SJSA1 (cell line): ENCODE results near the gene ZNF385A. TPM values are rescaled to one million over a fixed set of nuclear protein-coding genes. Genes with fewer than 3 reads are reported as not detected.
A peak's percentile ranks its signal among the peaks of the same experiment; 100 is the strongest.

Source experiments
- DNase-seq, 2 experiments: peaks; one replicate each; pipeline ENCODE4 v3.0.0-alpha.2; 2015 to 2020; ENCODE audit warnings: low spot score in 2 of 2, low read depth in 1 of 2
- H3K27ac ChIP-seq: fragments of 250-450 bp; sonication (Bioruptor Pico); 2 replicates; pipeline ENCODE4 v1.5.1; 2020; ENCODE audit warnings: mild to moderate bottlenecking, moderate library complexity
- H3K27me3 ChIP-seq: fragments of 250-450 bp; sonication (Bioruptor Pico); replicated peaks from 2 replicates; pipeline ENCODE4 v1.5.1; 2020; ENCODE audit warnings: mild to moderate bottlenecking, moderate library complexity
- H3K36me3 ChIP-seq: fragments of 250-450 bp; sonication (Bioruptor Pico); 2 replicates; pipeline ENCODE4 v1.5.1; 2020; ENCODE audit warnings: mild to moderate bottlenecking
- H3K4me1 ChIP-seq: fragments of 250-450 bp; sonication (Bioruptor Pico); replicated peaks from 2 replicates; pipeline ENCODE4 v1.6.1; 2021; ENCODE audit warnings: mild to moderate bottlenecking
- H3K4me3 ChIP-seq: fragments of 250-450 bp; sonication (Bioruptor Pico); 2 replicates; pipeline ENCODE4 v1.5.1; 2020; ENCODE audit warnings: mild to moderate bottlenecking
- H3K9me3 ChIP-seq: fragments of 250-450 bp; sonication (Bioruptor Pico); replicated peaks from 2 replicates; pipeline ENCODE4 v1.5.1; 2020; ENCODE audit warnings: mild to moderate bottlenecking
- total RNA-seq: library from RNA; depleted of rRNA; stranded (reverse); fragments of >200 nt; shearing (Covaris generic); gene quantifications from 2 replicates; pipeline ENCODE4 v1.2.3, GENCODE V29; 2014

Gene ZNF385A
- total RNA-seq, 1 experiment from 2014 or later: 0.42 TPM

DNA sequence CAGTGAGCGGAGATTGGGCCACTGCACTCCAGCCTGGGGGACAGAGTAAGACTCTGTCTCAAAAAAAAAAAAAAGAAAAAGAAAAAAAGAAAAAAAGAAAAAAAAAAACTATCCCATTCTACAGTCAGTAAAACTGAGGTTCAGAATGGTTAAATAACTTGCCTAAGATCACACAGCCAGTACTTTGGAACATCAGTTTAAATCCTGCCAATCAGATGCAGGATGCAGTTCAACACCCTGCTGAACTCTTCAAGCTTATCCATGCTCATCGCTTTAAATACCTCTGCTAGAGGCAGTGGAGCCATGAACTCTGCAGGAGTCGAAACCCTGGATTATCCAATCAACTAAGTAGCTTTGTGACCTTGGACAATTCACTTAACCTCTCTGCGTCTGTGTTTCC, 3.4 kb downstream of the ZNF385A start:
- H3K4me3 ChIP-seq: no peak overlapping the region
- DNase-seq: no peak
- peaks cover 20% of the 10 kb centered on the region for H3K4me1 ChIP-seq
- no peaks in the 10 kb centered on the region for H3K36me3 ChIP-seq
- no peaks in the 10 kb centered on the region for H3K27me3 ChIP-seq
- no peaks in the 10 kb centered on the region for H3K9me3 ChIP-seq
- H3K27ac ChIP-seq: no peak overlapping the region

GRCh38 chr12:54379398-54380201, 4.9 kb downstream of the ZNF385A start:
- H3K9me3 ChIP-seq: no peaks in the 10 kb centered on the region
- peak overlapping the region; percentile 40 for H3K4me3 ChIP-seq
- no peaks in the 10 kb centered on the region for H3K36me3 ChIP-seq
- peak; percentile 74 to 93 for DNase-seq
- peaks cover 26% of the 10 kb centered on the region for H3K4me1 ChIP-seq
- H3K27me3 ChIP-seq: no peaks in the 10 kb centered on the region
- H3K27ac ChIP-seq: no peak overlapping the region

GRCh38 chr12:54378796-54379397, 5.6 kb downstream of the ZNF385A start:
- no peaks in the 10 kb centered on the region for H3K36me3 ChIP-seq
- peaks cover 27% of the 10 kb centered on the region for H3K4me1 ChIP-seq
- H3K27ac ChIP-seq: no peak overlapping the region
- H3K9me3 ChIP-seq: no peaks in the 10 kb centered on the region
- peak in 1 of 2 experiments; percentile 66 for DNase-seq
- peak overlapping the region; percentile 40 for H3K4me3 ChIP-seq
- no peaks in the 10 kb centered on the region for H3K27me3 ChIP-seq

DNA sequence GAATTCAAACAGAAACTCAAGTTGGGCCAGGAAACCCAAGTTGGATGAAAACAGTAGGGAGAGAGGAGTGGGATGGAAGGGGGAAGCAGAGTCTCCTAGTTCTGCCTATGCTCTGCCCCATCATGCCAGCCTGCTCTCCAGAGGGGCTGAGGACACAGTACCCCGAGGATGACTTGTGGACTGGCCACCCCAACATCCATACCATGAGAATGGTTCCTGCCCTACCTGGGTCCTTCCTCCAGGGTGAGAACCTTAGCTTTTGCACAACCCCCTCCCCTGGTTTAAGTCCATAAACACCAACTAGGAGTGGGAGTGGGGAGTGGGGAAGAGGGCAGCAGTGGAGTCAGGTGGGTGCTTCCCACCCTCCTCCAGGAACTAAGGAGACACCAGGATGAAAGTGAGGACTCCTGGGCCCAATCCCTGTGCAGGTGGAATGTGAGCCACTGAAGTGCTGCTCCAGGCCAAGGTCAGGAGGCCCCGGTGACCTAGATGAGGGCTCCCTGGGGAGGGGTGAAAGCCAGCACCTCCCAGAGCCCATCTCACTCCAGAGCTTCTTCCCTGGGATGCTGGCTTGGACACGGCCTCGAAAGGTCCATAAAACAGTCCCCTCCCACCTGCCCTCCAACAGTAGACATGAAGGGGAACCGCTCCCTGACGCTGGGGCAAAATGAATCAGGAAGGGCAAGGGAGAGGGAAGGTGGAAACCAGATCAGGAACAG, 6.6 kb downstream of the ZNF385A start:
- H3K36me3 ChIP-seq: no peaks in the 10 kb centered on the region
- H3K27me3 ChIP-seq: no peaks in the 10 kb centered on the region
- no peak for DNase-seq
- H3K9me3 ChIP-seq: no peaks in the 10 kb centered on the region
- no peak overlapping the region for H3K27ac ChIP-seq
- peaks cover 25% of the 10 kb centered on the region for H3K4me1 ChIP-seq
- no peak overlapping the region for H3K4me3 ChIP-seq

GRCh38 chr12:54377007-54377406, 7.5 kb downstream of the ZNF385A start:
- Histone ChIP-seq H3K4me3 (no peak overlapping the region), H3K27me3 (no peaks in the 10 kb centered on the region), H3K4me1 (peaks cover 23% of the 10 kb centered on the region), H3K36me3 (no peaks in the 10 kb centered on the region), H3K9me3 (no peaks in the 10 kb centered on the region), H3K27ac (no peak overlapping the region)
- DNase-seq: no peak

DNA sequence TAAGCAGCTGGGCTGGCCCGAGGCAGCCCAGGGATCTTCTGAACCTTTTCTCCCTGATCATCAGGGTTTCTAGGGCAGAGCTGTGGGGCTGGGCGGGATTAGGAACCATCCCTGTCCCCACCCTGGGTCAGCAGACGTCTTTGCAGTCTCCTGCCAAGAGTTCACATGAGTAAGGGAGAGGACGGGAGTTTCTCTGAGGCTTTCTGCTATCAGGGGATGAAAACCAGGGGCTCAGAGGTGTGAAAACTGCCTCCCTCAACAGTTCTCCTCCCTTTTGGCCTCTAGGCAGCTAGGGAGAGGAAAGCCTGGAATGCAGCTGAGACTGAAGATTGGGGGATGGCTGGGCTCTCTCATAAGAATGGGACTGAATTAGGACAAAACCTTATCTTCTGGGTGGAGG, 7.9 kb downstream of the ZNF385A start:
- Histone ChIP-seq H3K4me3 (no peak overlapping the region), H3K9me3 (no peaks in the 10 kb centered on the region), H3K36me3 (no peaks in the 10 kb centered on the region), H3K27ac (no peak overlapping the region), H3K27me3 (no peaks in the 10 kb centered on the region), H3K4me1 (peaks cover 23% of the 10 kb centered on the region)
- DNase-seq: no peak

DNA sequence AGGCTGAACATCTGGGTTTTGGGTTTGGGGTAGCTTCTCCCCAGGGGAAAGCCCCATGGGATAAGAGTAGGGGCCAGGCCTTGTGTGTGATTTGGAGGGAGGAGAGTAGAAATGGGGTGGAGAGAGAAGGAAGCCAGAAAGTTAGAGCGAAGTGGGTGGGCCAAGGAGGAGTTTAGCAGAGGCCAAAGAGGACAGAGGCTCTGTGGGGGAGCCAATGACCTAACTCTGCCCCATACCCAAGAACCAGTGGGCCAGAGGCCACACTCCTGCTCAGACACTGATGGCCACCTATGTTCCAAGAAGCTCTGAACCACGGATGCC, 9.3 kb downstream of the ZNF385A start:
- Histone ChIP-seq H3K36me3 (no peaks in the 10 kb centered on the region), H3K4me1 (peaks cover 27% of the 10 kb centered on the region), H3K27me3 (no peaks in the 10 kb centered on the region), H3K9me3 (no peaks in the 10 kb centered on the region), H3K27ac (no peak overlapping the region), H3K4me3 (no peak overlapping the region)
- DNase-seq: no peak

DNA sequence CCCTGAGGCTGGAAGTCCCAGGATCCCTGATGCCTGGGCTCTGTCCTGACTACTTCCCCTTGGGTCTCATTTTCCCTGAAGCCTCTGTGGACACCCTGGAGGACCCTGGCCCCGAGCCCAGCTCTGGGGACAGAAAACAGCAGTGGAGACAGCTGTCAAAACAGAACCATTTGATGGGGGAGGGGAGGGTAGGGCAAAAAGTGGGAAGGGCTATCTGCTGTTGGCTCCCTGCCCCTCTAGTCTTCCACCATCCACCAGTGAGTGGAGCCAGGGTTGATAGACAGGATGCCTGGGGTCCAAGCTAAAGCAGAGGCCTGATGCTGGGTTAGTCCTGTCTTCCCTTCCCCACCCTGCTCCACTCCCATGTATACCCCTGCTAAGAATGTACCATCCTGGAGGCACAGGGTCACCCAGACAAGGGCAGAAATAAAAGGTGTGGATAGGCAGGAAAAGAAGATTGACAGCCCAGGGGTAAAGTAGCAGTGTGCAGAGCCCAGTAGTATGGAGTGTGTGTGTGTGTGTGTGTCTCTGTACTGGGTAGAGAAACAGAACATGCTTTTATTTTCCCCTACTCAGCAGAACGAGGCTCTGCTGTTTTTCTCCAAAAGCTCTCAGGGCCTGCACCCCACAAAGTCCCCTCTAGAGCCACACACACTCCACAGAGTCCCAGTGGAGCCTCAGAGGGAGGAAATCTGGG, 9.8 kb downstream of the ZNF385A start:
- no peak for DNase-seq
- Histone ChIP-seq H3K27ac (no peak overlapping the region), H3K36me3 (no peaks in the 10 kb centered on the region), H3K4me1 (peaks cover 27% of the 10 kb centered on the region), H3K9me3 (no peaks in the 10 kb centered on the region), H3K27me3 (no peaks in the 10 kb centered on the region), H3K4me3 (no peak overlapping the region)

DNA sequence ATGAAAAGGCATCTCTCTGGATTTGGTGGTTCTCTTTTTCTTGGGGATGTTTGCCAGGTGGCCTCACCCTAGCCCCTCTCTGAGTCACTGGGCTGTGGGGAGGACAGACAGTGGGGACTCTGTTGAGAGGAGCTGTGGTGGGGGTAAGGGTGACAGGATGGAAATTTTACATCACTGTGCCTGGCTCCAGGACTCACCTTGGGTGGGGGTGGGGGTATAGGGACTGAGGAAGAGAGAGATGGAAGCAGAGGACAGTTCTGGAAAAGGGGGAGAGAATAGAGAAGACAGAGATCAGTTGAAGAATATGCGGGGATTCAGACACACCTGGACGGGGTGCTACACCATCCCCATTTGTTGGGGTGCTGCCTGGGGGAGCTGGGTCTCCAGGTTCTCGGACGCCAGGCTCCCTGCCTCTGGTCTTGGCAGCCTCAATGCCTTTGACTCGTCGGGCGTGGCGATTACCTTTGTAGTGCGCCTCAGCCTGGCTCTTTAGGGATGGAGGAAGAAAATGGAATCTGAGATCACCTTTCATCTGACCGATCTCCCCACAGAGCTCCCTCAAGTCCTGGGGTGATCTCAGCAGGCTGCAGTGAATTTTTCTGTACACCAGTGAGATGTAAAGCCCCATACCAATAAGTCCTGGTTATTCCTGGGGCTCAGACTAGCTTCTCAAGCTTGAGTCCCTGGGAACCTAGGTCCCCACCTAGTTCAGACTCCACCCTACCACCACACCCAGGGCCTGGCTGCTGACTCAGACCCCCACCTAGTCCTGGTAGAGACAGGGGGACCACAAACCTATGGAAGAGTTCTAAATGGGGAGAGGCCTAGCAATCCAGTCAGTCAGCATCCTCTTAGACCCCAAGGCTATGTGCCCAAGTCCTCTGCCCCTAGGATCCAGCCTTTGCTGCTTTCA, 10.6 kb downstream of the ZNF385A start:
- no peak overlapping the region for H3K4me3 ChIP-seq
- H3K27me3 ChIP-seq: no peaks in the 10 kb centered on the region
- no peaks in the 10 kb centered on the region for H3K36me3 ChIP-seq
- peaks cover 23% of the 10 kb centered on the region for H3K4me1 ChIP-seq
- DNase-seq: no peak
- H3K9me3 ChIP-seq: no peaks in the 10 kb centered on the region
- no peak overlapping the region for H3K27ac ChIP-seq

DNA sequence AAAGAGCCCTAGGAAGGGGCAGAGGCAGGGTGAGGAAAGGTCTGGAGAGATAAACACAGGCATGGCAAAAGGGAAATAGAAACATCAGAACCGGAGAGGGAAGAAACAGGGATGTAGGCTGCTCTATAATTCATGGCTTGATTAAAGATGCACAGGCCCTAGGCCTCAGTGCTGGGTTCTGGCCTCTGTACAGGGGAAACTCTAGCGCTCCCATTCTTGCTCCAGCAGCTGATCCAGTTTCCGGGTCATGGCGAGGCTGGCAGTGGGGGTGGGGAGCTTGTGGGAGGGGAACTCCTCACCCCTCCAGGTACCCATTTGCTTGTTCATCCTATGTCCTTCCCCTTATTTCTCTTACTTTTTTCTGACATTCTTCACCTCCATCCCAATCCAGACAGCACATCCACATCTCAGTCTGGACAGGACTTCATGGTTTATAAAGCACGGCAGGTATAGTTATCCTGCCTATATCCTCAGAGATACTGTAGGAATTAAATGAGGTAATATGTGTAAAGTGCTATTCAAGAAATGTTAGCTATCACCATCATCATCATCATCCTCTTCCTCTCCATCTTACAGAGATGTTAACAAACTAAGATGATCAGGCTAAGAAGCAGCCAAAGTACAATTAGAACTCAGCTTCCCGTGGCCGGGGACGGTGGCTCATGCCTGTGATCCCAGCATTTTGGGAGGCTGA, 12.3 kb downstream of the ZNF385A start:
- H3K9me3 ChIP-seq: no peaks in the 10 kb centered on the region
- H3K27me3 ChIP-seq: no peaks in the 10 kb centered on the region
- H3K36me3 ChIP-seq: no peaks in the 10 kb centered on the region
- no peak for DNase-seq
- H3K4me1 ChIP-seq: peaks cover 32% of the 10 kb centered on the region
- no peak overlapping the region for H3K27ac ChIP-seq
- H3K4me3 ChIP-seq: no peak overlapping the region

DNA sequence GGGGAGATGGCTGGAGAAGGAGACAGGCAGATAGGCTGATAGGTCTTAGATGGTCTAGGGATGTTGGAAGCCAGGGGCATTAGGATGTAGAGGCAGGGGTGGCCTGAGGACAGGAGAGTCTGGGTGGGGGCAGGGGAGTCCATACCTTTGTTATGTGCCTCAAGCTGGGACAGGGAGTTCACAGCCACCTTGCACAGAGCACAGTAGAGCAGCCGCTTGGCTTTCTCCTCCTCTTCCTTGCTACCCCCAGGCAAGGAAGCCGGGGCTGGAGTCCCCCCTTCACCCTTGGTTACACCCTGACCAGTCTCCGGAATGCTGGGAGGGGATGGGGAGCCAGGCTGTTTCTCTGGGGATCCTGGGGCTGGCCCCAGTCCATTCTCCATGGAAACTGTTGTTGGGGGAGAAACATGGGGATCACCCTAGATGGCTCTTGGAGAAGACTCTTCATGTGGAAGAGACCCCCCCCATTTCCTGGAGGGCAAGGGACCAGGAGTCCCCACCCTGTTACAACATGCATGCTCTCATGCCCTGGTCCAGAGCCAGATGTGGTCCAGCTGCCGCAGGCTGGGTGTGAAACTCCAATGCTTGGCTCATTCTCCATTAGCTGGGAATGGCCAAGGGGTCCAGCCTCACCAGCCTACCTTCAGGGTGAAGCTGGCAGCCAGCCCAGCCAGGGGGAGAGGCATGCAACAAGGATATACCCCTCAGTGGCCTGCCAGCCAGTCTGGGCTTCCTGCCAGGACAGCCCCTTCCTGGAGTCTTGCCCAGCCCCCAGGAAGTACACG, 13.0 kb downstream of the ZNF385A start:
- H3K27ac ChIP-seq: no peak overlapping the region
- H3K4me1 ChIP-seq: peaks cover 32% of the 10 kb centered on the region
- no peak for DNase-seq
- H3K27me3 ChIP-seq: no peaks in the 10 kb centered on the region
- H3K9me3 ChIP-seq: no peaks in the 10 kb centered on the region
- no peaks in the 10 kb centered on the region for H3K36me3 ChIP-seq
- H3K4me3 ChIP-seq: no peak overlapping the region

DNA sequence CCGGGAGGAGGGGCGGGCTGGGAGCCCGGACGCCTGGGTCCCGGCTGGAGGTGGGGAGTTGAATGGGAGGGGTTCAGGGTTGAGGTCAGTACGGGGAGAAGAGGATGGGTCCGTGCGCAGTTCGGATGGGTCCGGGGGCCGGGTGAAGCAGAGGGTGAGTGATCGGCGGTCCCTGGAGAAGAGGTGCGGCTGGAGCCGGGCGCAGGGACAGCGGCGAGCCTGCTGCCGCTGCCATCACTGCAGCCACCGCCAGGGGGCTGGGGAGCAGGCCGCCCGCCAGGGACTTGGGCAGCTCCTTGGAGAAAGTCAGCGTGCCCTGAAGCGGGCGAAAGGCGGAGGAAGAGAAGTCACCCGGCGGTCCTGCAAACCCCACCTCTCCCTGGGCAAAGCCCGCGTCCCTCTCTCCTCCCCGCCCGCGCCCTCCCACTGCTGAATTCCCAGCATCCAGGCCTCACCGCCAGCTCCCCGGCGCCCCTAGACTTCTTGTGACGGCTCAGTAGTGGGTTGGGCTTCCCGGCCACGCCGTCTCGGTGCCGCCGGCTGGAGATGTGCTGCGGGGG, 14.3 kb downstream of the ZNF385A start:
- H3K27ac ChIP-seq: no peak overlapping the region
- no peaks in the 10 kb centered on the region for H3K9me3 ChIP-seq
- peaks cover 31% of the 10 kb centered on the region for H3K4me1 ChIP-seq
- DNase-seq: peak; percentile 70 to 89
- H3K4me3 ChIP-seq: peak overlapping the region; percentile 26
- no peaks in the 10 kb centered on the region for H3K36me3 ChIP-seq
- H3K27me3 ChIP-seq: no peaks in the 10 kb centered on the region
